Ishikawa (cell line): ENCODE measurements around the gene CD164L2.
A peak's percentile ranks its signal among the peaks of the same experiment; 100 is the strongest.

ENCODE experiments used
- CEBPB ChIP-seq: IDR thresholded peaks from 2 replicates; pipeline ENCODE4 v1.6.1; 2012
- CREB1 ChIP-seq: IDR thresholded peaks from 2 replicates; pipeline ENCODE4 v1.6.1; 2012; ENCODE audit warnings: low read depth
- EGR1 ChIP-seq: IDR thresholded peaks from 2 replicates; pipeline ENCODE4 v1.6.1; 2012
- EP300 ChIP-seq: IDR thresholded peaks from 2 replicates; pipeline ENCODE4 v1.6.1; 2012; ENCODE audit warnings: borderline replicate concordance
- FOXM1 ChIP-seq: IDR thresholded peaks from 2 replicates; pipeline ENCODE4 v1.6.1; 2012; ENCODE audit warnings: low read depth, borderline replicate concordance
- MAX ChIP-seq: IDR thresholded peaks from 2 replicates; pipeline ENCODE4 v1.6.1; 2012
- NFIC ChIP-seq: IDR thresholded peaks from 2 replicates; pipeline ENCODE4 v1.6.1; 2012
- RAD21 ChIP-seq: IDR thresholded peaks from 2 replicates; pipeline ENCODE4 v1.6.1; 2012; ENCODE audit warnings: low read depth
- REST ChIP-seq: IDR thresholded peaks from 2 replicates; pipeline ENCODE4 v1.6.1; 2012; ENCODE audit warnings: low read depth, mild to moderate bottlenecking
- TAF1 ChIP-seq: IDR thresholded peaks from 2 replicates; pipeline ENCODE4 v1.6.1; 2012; ENCODE audit warnings: low read depth, mild to moderate bottlenecking
- TCF12 ChIP-seq: IDR thresholded peaks from 2 replicates; pipeline ENCODE4 v1.6.1; 2012; ENCODE audit warnings: low read depth
- TEAD4 ChIP-seq: IDR thresholded peaks from 2 replicates; pipeline ENCODE4 v1.6.1; 2012
- USF1 ChIP-seq: IDR thresholded peaks from 2 replicates; pipeline ENCODE4 v1.6.1; 2012
- YY1 ChIP-seq: IDR thresholded peaks from 2 replicates; pipeline ENCODE4 v1.6.1; 2012; ENCODE audit warnings: low read depth
- ZBTB7A ChIP-seq: IDR thresholded peaks from 2 replicates; pipeline ENCODE4 v1.6.1; 2012; ENCODE audit warnings: low read depth

Gene CD164L2

GRCh38 chr1:27395441-27396195 lies 12.5 kb upstream of the CD164L2 start:
- TF ChIP-seq TCF12 (no peak; the same call in 1 of the 2 replicates), MAX (no peak; the same call in 1 of the 2 replicates), EGR1 (no peak), CREB1 (no peak), USF1 (peak; percentile 31), RAD21 (peak; percentile 93), TEAD4 (peak; percentile 63), CEBPB (0 out of 2 replicates have a peak, but pooled peaks have one; percentile 3), YY1 (0 out of 2 replicates have a peak, but pooled peaks have one; percentile 13)

- TF ChIP-seq EGR1 (no peak), TEAD4 (no peak), CEBPB (no peak)
These were observed 11.8 kb upstream of the CD164L2 start for GRCh38 chr1:27394925-27395324.

- TF ChIP-seq YY1, result no peak
- no peak for TF ChIP-seq FOXM1
- no peak for TF ChIP-seq CREB1
- no peak for TF ChIP-seq TAF1
- TF ChIP-seq TCF12, result no peak
- TF ChIP-seq REST, result no peak
- no peak for TF ChIP-seq USF1
- TF ChIP-seq ZBTB7A, result no peak
- no peak for TF ChIP-seq CEBPB
- TF ChIP-seq EP300, result no peak
- no peak for TF ChIP-seq NFIC
- TF ChIP-seq TEAD4, result no peak
- TF ChIP-seq EGR1, result no peak
- TF ChIP-seq MAX, result no peak
- no peak for TF ChIP-seq RAD21
These were observed 11.1 kb upstream of the CD164L2 start for GRCh38 chr1:27394282-27394658.

GRCh38 chr1:27393641-27394281 lies 10.6 kb upstream of the CD164L2 start:
- TF ChIP-seq FOXM1, result no peak

- no peak for TF ChIP-seq MAX
- no peak for TF ChIP-seq FOXM1
- no peak; the same call in none of the 2 replicates for TF ChIP-seq ZBTB7A
- TF ChIP-seq CREB1, result no peak
- no peak for TF ChIP-seq RAD21
- TF ChIP-seq USF1, result no peak
- no peak for TF ChIP-seq YY1
- no peak for TF ChIP-seq TAF1
- no peak for TF ChIP-seq NFIC
These were observed 9.9 kb upstream of the CD164L2 start for GRCh38 chr1:27392778-27393635.

GRCh38 chr1:27392096-27392777 lies 9.1 kb upstream of the CD164L2 start, which contains the start of gene GPR3:
GPR3 (plus strand) TSS chr1:27392622; CDS start chr1:27393799, 1,177 bp downstream.
- TF ChIP-seq FOXM1 (peak; percentile 83), ZBTB7A (peak; percentile 99), TEAD4 (no peak), RAD21 (peak; percentile 12; the same call in 1 of the 2 replicates), CREB1 (peak; percentile 50; the same call in 1 of the 2 replicates), TAF1 (no peak), TCF12 (peak; percentile 52; the same call in 1 of the 2 replicates)
